T1000 (cell line): ENCODE results near the gene STAG1.
"Not testable (repeated sequence)": the region's sequence is repeated elsewhere in the genome, so short reads cannot be mapped to it uniquely, and the experiment has no call there.

Experiments
- DNase-seq: peaks from one replicate; lab custom pipeline; 2025; ENCODE audit warnings: mixed read lengths; lab: John Stamatoyannopoulos, UW

The STAG1 gene

DNA sequence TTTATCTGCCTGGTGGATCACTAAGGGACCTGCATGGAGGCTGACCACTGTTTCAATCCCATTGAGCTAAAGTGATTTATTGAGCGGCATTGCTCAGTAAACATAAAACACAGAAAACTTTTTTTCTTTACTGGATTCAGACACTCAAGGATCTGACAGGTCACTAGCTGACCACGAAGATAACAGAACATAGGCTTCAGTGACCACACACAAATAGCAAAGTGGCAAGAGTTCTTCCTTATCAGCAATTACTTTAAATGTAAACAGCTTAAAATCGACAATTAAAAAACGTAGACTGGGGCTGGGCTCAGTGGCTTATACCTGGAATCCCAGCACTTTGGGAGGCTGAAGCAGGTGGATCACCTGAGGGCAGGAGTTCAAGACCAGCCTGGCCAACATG is 48.7 kb downstream of the STAG1 start:
- no peak for DNase-seq

DNA sequence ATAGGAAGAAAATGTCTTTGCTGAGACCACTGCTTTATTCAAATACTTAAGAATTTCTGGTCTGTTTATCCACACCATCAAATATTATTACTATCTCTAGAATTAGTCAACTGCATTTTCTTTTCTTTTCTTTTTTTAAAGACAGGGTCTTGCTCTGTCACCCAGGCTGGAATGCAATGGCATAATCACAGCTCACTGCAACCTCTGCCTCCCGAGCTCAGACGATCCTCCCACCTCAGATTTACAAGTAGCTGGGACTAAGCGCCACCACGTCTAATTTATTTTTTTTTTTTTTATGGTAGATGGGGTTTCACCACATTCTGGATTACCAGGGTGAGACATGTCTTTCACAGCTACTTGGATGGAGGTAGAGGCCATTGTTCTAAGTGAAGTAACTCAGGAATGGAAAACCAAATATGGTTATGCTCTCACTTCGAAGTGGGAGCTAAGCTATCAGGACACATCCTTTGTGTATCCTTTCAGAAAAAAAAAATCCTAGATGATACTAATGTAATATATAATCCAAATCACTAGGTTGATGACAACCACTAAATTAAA is 52.8 kb downstream of the STAG1 start:
- DNase-seq, result no peak

DNA sequence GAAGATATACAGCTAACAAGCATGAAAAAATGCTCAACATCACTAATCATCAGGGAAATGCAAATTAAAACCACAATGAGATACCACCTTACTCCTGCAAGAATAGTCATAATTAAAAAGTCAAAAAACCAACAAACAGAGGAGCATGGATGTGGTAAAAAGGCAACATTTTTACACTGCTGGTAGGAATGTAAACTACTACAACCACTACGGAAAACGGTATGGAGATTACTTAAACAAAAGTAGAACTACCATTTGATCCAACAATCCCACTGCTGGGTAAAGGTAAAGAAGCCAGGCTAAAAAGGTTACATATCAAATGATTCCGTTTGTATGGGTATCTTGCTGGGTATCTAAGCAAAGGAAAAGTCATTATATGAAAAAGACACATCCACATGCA is 53.8 kb downstream of the STAG1 start:
- no peak for DNase-seq

DNA sequence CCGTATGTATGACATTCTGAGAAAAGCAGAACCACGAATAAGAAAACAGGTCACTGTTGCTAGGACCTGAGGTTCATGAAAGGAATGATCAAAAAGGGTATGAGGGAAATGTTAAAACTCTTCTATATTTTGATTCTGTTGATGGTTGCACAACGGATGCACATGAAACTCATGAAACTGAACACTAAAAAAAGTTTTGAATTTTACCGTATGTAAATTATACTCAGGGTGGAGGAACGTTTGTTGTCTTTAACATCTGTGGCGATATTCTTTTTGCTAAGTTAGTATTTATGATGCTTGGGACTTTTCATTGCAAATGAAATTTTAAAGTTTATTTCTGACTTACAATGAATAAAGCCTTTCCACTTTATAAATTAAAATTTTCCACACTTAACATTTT is 55.4 kb downstream of the STAG1 start:
- DNase-seq, result no peak

DNA sequence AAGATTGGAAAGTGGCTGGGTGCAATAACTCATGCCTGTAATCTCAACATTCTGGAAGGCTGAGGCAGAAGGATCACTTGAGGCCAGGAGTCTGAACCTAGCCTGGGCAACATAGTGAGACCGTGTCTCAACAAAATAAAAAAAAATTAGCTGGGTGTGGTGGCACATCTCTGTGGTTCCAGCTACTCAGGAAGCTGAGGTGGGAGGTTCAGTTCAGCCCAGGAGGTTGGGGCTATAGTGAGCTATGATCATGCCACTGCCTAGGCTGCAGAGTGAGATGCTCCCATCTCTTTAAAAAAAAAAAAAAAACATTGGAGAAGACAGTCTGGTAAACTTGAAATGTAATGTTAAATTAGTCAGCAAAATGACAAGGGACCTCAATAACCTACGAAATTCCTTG is 57.9 kb downstream of the STAG1 start:
- no peak for DNase-seq

DNA sequence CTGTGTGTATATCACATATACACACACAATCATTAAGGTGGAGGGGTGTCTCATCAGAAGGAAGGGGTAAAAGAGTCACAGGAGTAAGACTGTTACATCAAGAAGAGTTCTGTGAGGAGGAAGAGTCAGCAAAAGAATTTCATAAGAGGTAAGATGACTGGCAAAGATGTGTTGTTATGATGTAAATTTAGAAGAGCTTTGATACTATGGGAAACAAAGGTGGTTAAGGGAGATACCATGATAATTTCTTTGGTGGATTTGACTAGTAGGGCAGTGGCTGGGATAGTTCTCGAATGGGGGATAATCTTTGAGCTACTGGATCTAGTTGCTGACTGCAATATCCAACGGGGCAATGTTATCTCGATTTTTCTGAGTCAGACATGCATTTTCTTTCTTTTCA is 61.6 kb downstream of the STAG1 start:
- no peak for DNase-seq

DNA sequence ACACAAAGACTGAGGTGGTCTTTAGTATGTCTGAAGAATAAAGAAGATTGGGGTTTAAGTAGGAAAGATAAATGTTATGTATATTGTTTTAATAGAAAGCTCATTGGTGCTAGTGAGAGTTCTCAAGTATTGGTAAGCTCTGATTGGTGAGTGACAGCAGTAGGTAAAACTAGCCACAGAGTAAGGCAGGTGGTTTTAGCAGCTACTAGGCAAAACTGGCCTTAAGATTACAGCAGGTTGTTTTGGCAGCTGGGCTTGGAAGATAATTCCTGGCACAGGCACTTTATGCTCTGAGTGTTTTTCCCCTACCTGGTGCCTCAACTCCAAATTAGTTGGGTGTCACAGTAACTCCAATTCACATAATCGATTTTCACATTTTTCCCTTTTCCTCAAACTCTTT is 66.3 kb downstream of the STAG1 start:
- DNase-seq, result no peak

DNA sequence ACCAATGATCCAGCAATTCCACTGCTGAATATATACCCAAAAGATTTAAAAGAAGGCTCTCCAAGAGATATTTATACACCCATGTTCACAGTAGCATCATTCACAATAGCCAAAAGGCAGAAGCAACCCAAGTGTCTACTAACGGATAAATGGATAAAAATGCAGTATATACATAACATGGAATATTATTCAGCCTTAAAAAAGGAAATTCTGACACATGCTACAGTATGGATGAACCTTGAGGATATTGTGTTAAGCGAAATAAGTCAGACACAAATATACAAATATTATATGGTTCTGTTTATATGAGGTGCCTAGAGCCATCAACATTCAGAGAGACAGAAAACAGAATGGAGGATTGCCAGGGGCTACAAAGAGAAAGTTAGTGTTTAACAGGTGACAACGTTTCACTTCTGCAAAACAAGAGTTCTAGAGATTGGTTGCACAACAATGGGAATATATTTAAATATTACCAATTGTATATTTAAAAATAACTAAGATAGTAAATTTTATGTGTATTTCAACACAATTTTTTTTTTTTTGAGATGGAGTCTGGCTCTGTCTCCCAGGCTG is 69.4 kb downstream of the STAG1 start:
- DNase-seq, result no peak

DNA sequence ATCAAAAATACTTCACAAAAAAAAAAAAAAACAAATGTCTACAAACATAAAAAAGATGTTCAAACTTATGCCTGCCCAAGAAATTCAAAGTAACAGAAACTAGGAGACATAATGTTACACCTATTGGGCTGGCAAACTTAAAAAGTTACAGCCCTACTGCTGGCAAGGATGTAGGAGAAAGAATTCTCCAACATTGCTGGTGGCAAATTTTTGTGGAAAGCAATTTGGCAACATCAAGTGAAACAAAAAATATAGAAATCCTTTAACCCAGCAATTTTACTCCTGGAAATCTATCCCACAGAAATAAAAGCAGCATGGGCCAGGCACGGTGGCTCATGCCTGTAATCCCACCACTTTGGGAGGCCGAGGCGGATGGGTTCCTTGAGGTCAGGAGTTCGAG is 73.2 kb downstream of the STAG1 start:
- DNase-seq, result no peak

DNA sequence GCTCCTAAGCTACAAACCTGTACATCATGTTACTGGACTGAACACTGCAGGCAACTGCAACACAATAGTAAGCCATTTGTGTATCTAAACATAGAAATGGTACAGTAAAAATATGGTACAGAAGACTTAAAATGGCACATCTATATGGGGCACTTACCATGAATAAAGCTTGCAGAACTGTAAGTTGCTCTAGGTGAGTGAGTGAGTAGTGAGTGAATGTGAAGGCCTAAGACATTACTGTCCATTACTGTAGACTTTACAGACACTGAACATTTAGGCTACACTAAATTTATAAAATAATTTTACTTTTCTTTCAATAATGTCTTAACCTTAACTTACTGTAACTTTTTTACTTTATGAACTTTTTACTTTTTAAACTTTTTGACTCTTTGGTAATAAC is 76.2 kb downstream of the STAG1 start:
- DNase-seq, result no peak

DNA sequence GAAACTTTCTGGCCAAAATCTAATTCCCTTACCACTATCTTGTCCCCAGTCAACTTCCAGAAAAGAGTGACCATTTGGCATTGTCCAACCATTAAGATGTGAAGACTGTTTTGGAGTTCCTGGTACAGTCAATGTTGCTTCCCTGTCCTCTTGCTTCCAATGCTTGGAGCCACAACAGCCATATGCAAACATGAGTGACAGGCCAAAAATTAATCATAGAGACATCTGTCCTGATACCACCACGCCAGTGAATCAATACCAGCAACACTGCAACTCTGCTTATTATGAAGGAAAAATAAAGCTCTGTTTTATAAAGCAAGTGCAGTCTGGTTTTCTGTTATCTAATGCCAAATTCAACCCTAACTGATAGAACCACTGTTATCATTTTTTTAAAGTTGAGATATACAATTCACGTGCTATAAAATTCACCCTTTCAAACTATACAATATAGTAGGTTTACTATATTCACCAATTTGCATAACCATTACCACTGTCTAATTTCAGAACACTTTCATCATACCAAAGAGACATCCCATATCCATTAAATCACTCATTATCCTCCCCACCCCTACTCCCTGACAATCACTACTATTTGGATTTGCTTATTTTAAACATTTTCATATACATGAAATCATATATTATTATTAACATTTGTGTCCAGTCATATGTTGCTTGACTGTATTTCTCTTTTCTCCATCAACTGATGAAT is 76.9 kb downstream of the STAG1 start:
- DNase-seq, result no peak

DNA sequence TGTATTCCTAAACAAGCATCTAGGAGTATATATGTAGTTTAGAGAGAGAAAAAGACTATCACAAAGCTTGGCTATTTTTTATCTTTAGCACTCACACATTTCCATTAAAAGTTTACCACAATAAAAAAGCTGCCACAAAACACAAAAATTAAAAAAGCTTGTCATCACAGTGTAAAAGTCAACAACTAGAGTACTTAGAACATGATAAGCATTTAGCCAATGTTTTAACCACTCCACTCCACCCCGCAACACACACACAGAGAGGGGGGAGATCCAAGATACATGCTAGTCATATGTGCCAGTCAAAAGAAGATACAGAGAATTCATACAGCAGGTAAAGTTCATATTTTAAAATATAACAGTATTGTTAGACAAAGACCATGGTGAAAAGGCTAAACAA is 79.7 kb downstream of the STAG1 start:
- no peak for DNase-seq

DNA sequence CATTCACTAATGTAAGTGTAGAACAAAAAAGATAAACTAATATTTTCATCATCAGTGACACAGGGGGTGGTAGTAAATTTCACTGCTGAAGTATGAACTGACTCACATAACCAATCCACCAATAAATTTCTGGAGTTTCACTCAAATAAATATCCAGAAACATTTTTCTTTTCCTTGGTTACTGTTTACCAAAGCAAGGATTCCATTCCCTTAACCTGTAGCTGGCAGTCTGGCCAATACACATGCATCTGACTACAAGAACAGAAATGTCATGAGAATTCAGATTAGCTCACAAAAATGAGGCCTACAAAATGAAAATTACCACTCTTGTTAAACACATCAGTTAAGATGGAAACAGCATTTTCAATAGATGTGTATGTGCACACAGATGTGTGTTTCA is 80.3 kb downstream of the STAG1 start:
- no peak for DNase-seq

DNA sequence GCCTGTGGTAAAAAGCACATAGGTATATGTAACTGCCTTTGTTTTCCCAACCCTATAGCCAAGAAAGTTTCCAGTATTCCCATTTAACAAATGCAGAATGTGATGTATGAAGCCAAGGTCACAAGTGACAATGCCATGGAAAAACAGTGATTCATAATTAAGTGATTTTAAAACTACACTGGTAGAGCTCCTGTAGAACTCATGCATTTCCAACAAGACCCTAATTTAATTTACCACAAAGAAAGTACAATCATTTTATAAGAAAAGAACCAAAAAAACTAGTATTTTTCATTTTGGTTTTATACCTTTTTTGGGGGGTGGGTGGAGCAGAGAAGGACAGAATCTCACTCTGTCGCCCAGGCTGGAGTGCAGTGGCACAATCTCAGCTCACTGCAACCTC is 82.0 kb downstream of the STAG1 start:
- no peak for DNase-seq

DNA sequence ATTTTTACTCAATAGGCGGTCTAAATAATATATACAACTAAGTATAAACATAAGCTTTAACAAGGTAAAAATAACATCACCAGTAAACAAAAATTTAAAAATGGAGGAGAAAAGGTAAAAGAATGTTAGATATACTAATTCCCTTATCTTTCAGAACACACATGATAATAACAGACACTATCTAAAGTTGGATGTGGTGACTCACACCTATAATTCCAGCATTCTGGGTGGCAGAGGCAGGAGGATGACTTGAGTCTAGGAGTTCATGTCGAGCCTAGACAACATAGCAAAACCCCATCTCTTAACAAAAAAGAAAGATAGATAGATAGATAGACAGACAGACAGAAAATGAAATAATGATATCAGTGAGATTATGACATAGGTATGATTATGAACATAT is 85.1 kb downstream of the STAG1 start:
- no peak for DNase-seq

DNA sequence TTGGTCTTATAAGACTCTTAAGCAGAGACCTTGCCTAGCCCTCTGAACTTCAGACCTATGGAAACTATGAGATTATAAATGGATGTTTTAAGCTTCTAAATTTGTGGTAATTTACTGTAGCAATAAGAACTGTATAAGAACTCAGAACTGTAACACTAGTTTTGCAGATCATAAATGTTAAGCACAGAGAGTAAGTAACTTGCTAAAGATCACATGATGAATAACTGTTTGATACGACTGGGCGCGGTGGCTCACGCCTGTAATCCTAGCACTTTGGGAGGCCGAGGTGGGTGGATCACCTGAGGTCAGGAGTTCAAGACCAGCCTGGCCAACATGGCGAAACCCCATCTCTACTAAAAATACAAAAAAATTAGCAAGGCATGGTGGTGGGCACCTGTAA is 85.9 kb downstream of the STAG1 start:
- not testable (repeated sequence) for DNase-seq

DNA sequence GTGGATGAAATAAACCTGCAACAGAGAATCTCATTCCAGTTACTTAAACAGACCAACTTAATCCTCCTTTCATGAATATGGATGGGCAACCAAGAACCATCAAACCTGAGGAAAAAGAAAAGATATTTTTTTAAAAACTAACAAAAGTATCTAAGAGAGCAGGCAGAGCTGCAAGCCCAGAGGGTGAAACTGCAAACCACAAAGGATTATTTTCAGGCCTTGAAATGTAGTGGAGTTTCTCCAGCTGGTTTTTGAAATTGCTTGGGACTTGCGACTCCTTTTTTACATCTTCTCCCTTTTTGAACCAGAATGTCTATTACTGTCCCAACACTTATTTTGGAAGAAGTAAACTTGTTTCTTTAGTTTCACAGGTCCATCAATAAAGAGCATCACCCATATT is 87.4 kb downstream of the STAG1 start:
- DNase-seq, result no peak

DNA sequence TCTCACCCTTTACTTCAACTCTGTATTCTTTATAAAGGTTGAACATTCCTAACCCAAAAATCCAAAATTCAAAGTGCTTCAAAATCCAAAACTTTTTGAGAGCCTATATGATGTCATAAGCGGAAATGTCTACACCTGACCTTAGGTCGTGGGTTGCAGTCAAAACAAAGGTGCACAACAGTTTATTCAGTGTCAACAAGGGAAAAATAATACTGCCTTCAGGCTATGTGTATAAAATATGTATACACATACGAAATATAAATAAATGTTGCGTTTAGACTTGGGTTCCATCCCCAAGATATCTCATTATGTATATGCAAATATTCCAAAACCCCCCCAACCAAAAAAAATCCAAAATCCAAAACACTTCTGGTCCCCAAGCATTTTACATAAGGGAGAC is 90.9 kb downstream of the STAG1 start:
- no peak for DNase-seq

DNA sequence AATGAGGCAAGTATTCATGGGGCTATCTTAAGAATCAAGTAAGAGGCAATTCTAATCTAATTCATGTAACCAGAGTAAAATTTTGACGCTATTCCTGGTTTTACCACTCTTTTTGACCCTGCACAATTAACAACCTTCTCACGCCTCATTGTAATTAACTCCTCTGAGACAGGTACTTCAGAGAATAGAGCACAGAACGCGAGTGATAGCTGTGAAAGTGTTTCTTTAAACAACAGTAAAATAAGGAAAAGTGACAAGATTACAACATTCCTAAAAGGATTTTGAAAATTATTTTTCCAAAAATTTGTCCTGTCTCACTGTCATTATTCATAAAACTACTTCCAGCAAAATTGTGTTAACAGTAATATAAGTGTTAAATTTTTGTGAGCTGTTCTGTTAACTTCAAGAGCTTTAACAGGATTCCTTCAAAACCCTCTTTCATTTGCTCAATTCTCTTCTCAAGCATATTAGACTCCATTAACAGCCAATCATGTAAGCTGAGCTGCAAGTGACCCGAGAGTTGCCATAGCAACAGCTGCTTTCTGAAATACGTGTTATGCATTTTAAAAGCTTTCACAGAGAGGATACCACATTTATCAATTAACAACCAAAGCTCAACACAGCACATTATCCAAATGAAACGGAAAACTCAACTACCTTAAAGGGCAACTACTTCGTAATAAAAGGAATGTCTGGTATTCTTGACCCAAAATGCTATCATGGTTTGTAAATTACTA is 93.1 kb downstream of the STAG1 start:
- no peak for DNase-seq

DNA sequence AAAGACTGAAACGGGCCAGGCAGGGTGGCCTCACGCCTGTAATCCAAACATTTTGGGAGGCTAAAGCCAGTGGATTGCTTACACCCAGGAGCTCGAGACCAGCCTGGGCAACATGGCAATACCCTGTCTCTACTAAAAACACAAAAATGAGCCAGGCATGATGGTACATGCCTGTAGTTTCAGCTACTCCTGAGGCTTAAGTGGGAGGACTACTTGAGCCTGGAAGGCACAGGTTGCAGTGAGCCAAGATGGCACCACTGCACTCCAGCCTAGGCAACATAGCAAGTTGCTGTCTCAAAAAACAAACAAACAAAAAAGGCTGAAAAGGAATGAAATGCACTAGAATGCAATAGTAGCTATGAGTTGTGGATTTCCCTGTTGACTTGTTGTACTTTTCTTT is 94.7 kb downstream of the STAG1 start:
- DNase-seq, result no peak

DNA sequence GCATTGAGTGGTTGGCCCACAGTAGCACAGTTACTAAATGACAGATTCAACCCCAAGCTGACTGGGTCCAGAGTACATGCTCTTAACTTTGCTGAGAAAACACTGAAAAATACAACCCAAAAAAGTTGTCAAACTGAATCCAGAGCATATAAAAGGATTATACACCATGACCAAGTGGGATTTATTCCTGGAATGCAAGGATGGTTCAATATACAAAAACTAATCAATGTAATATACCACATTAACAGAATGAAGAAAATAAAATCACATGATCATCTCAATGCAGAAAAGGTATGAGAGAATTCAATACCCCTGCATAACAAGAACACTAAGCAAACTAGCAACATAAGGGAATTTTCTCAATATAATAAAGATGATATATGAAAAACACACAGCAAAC is 98.5 kb downstream of the STAG1 start:
- DNase-seq, result no peak

DNA sequence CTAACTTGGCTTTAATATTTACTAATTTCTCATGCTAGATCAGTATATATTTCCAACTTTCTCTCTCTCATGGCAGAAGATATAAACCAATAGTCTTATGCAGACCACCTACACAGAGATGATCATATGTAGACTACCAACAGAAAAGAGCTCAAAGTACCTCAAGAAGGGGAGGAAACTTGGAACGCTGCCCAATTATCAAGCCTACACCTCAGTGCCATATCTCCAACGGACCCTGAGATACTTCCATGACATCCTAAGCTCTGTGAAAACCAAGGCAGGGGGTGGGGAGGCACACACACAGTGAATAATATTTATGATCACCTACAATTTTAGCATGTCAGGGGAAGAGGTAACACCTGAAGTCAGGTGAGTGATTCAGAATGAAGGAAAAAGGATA is 100.6 kb downstream of the STAG1 start:
- DNase-seq, result no peak

DNA sequence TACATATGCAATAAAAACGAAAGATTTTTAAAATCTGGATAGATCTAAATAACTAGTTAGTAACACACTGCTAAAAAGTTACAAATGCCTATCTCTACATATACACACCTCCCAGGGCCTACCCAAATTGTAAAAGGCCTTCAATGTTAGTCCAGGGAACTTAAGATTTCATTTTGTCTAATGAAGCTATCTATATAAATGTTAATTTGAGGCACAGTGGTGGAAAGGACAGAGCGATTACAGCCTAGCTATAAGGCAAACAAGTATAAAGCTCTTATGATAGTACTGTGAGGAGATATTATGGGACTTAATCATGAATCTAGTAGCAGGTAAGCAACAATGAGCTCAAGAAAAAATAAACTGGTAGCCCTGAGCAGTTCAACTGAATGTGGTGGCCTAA is 101.7 kb downstream of the STAG1 start:
- no peak for DNase-seq
